Heart right ventricle (tissue), 16 donors: ENCODE measurements around the gene TWSG1. TPM values are rescaled to one million over a fixed set of nuclear protein-coding genes. Genes with fewer than 3 reads are reported as not detected.

Source experiments
- ATAC-seq, 8 donors: fragments of 200-7000 bp; cut with Tn5 transposase; one replicate each; pipeline ENCODE4 v1.9.1; 2020; ENCODE audit warnings: mild to moderate bottlenecking in 8 of 8, moderate library complexity in 8 of 8, moderate number of reproducible peaks in 1 of 8
- DNase-seq, 2 donors: peaks; one replicate each; pipeline ENCODE4 v3.0.0-alpha.2; 2020
- H3K27ac ChIP-seq, 10 donors: fragments of 200-600 bp; sonication (generic) in 2 of 10; one replicate each; pipeline versions ENCODE4 v1.5.0 to v1.8.0; 2020 to 2022; ENCODE audit warnings: mild to moderate bottlenecking in 3 of 10
- H3K27me3 ChIP-seq, 7 donors: fragments of 200-600 bp; one replicate each; pipeline ENCODE4 v1.8.0; 2021 to 2022; ENCODE audit warnings: mild to moderate bottlenecking in 2 of 7
- H3K36me3 ChIP-seq, 9 donors: fragments of 200-600 bp; sonication (generic) in 1 of 9; one replicate each; pipeline versions ENCODE4 v1.5.0 to v1.8.0; 2020 to 2022; ENCODE audit warnings: mild to moderate bottlenecking in 2 of 9
- H3K4me1 ChIP-seq, 9 donors: fragments of 200-600 bp; sonication (generic) in 1 of 9; one replicate each; pipeline versions ENCODE4 v1.5.0 to v1.8.0; 2020 to 2022; ENCODE audit warnings: mild to moderate bottlenecking in 4 of 9
- H3K4me3 ChIP-seq, 10 donors: fragments of 200-600 bp; sonication (generic) in 2 of 10; one replicate each; pipeline versions ENCODE4 v1.5.0 to v1.8.0; 2020 to 2022; ENCODE audit warnings: mild to moderate bottlenecking in 7 of 10, moderate library complexity in 2 of 10
- H3K9me3 ChIP-seq, 11 donors: fragments of 200-600 bp in 10 of 11; sonication (generic) in 2 of 11; one replicate each; pipeline versions ENCODE4 v1.5.0 to v1.8.0; 2013 to 2022; ENCODE audit warnings: mild to moderate bottlenecking in 2 of 11, control low read depth in 1 of 11, moderate library complexity in 1 of 11
- WGBS, 2 donors: extraction: QIAGEN DNeasy Blood & Tissue Kit; methylation state at CpG; one replicate each; pipeline ENCODE4 v1.1.7; 2013; ENCODE audit warnings: inconsistent platforms in 1 of 2; 5-methylcytosine and 5-hydroxymethylcytosine counted together
- intact Hi-C, 10 donors: fragments of 100-400 bp; cut with DNase I; formaldehyde crosslinking; loops; one replicate each; pipeline versions ENCODE4 v1.11.1 to v1.14.2; 2022
- polyA plus RNA-seq, 2 donors: library from polyadenylated mRNA; stranded (reverse); fragments of 200-250 nt; gene quantifications; one replicate each; pipeline ENCODE4 v1.2.3, GENCODE V29; 2013
- total RNA-seq, 10 donors: library from RNA; stranded (reverse); fragmentation: NEBNext Ultra II Directional in 3 of 10; extraction: Animal tissue kit (Norgen Biotek cat#: 25700) in 3 of 10; gene quantifications; one replicate each; pipeline versions ENCODE4 v1.2.1 to v1.2.4, GENCODE V29; 2021 to 2023
- TF ChIP-seq, protein P1 (sequence below), 9 donors: fragments of 200-600 bp; sonication (generic) in 2 of 9; IDR thresholded peaks; one replicate each; pipeline versions ENCODE4 v1.5.0 to v1.8.0; 2021 to 2022; ENCODE audit warnings: antibody characterized with exemption in 9 of 9, mild to moderate bottlenecking in 5 of 9, moderate library complexity in 1 of 9
- donor health status: Arrhythmogenic right ventricular cardiomyopathy.
- donor health status: ischemic (EF 13 %, LVEDD 7.1; RV severe dilation, severe dysfunction).
- donor health status: healthy with polysubstance abuse.
- donor health status: DM: no; HTN: yes; CAD: no.
- donor health status: DM: no; HTN: no; CAD: no.
- donor health status: ischemic (EF 25% LVEDD 6.9; RV normal size, moderate dysfunction).
- donor health status: ischemic (EF 25% LVEDD 5.7; RV mildly dilated, moderate dysfunction).
- donor health status: healthy.
- donor health status: DM: yes; HTN: yes; CAD: no.
- donor health status: Ischemic cardiomyopathy.
- donor health status: ischemic (EF 35%, LVEDD 5.7; RV mildly dilated, moderate dysfunction).
- donor health status: nonischemic (EF 11% LVEDD 7.7; RV severe dilation, severe dysfunction).
- donor health status: DM: yes; HTN: yes; CAD: no.
- donor health status: PGD.
- donor health status: ischemic (EF 29% LVEDD 5.4; RV normal size, mild dysfunction).
- donor health status: nonischemic (EF 23%, LVEDD 6.1; RV moderate dilation, normal function).

The TWSG1 gene
- total and polyA plus RNA-seq, 12 donors = 6.6 to 15.0 (median 11.2) TPM

DNA sequence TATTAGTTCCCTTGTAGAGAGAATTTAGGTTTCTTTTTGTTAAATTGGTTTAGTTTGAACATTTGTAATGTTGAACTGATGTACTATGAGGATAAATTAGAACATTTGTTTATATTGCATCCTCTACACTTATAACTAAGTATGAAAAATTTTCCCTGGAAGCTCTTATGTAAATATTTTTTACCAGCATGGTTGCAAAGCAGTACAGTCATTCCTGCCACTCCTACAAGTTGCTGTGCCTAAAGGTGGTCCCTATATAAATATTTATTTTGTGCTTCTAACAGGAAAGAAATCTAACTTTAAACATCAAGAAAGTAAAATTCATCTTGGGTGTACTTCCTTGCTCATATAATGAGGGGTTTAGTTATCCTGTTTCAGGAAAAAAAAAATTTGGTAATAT, 14.2 kb downstream of the TWSG1 start:
- Histone ChIP-seq H3K27ac (no peak overlapping the region), H3K4me1 (peaks cover 0 to 15% (median 6%) of the 10 kb centered on the region in 9 donors), H3K9me3 (peaks cover 0 to under 1% (median 0%) of the 10 kb centered on the region in 11 donors), H3K4me3 (no peak overlapping the region), H3K36me3 (peaks cover 0 to 22% (median 0%) of the 10 kb centered on the region in 9 donors), H3K27me3 (no peaks in the 10 kb centered on the region)
- no peak for ATAC-seq
- no peak for DNase-seq
- TF ChIP-seq, protein P1, sequence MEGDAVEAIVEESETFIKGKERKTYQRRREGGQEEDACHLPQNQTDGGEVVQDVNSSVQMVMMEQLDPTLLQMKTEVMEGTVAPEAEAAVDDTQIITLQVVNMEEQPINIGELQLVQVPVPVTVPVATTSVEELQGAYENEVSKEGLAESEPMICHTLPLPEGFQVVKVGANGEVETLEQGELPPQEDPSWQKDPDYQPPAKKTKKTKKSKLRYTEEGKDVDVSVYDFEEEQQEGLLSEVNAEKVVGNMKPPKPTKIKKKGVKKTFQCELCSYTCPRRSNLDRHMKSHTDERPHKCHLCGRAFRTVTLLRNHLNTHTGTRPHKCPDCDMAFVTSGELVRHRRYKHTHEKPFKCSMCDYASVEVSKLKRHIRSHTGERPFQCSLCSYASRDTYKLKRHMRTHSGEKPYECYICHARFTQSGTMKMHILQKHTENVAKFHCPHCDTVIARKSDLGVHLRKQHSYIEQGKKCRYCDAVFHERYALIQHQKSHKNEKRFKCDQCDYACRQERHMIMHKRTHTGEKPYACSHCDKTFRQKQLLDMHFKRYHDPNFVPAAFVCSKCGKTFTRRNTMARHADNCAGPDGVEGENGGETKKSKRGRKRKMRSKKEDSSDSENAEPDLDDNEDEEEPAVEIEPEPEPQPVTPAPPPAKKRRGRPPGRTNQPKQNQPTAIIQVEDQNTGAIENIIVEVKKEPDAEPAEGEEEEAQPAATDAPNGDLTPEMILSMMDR (IDR thresholded peaks at IDR 0.05) = no peak
- intact Hi-C loops = no loop called here

DNA sequence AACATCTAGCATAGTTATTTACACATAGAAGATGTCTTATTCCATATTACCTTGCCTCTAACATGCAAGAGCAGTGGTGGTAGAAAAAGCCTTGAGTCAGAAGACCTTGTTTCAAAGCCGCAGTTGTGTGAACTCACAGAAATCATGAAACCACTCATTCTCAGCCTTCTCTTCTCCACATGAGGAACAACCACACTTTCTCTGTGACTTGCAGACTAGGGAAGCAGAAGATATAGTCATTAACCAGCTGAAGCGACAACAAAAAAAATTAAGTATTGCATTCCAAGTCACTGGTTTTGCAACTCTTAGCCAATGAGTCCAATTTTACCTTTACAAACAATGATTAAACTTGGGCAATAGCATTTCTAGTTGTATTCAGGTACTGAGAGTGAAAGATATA, 19.0 kb downstream of the TWSG1 start:
- Histone ChIP-seq H3K27ac (peak overlapping the region in 3 of 10 donors; percentile 19 to 43 (median 40)), H3K4me3 (no peak overlapping the region), H3K27me3 (no peaks in the 10 kb centered on the region), H3K9me3 (no peaks in the 10 kb centered on the region), H3K4me1 (peaks cover 0 to 21% (median 6%) of the 10 kb centered on the region in 9 donors), H3K36me3 (no peaks in the 10 kb centered on the region)
- 97% methylated on average over 2 of the region's 2 CpGs for WGBS, 2 donors
- TF ChIP-seq, protein P1 (IDR thresholded peaks at IDR 0.05) = no peak
- intact Hi-C loops = no loop called here
- no peak for DNase-seq
- ATAC-seq = no peak

DNA sequence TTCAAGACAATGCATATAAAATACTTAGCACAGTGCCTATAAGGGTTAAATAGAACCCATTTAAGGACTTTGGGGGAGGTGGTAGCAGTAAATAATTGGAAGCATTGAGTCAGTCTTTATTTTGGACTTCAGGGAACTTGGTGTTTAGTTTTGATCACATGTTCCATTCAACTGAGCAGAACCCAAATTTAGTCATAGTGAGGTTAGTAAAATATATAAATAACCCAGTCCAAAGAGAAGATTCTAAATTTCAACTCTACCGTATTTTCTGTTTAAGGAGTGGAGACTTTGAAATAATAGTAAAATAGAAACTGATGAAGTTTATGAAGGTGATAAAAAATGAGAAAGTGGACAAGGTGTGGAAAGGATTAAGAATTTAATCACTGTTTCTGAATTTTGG, 19.7 kb downstream of the TWSG1 start:
- H3K36me3 ChIP-seq = no peaks in the 10 kb centered on the region
- ATAC-seq (peak in 6 of 8 donors; percentile 26 to 82 (median 74)), DNase-seq (no peak)
- peak overlapping the region in 3 of 10 donors; percentile 1 to 43 (median 40) for H3K27ac ChIP-seq
- TF ChIP-seq, protein P1 (IDR thresholded peaks at IDR 0.05) = no peak
- peaks cover 0 to 2% (median 0%) of the 10 kb centered on the region in 11 donors for H3K9me3 ChIP-seq
- H3K4me1 ChIP-seq = peaks cover 0 to 21% (median 0%) of the 10 kb centered on the region in 9 donors
- intact Hi-C loops = no loop called here
- H3K4me3 ChIP-seq = no peak overlapping the region
- no peaks in the 10 kb centered on the region for H3K27me3 ChIP-seq
- 49 to 71% methylated on average over 1 of the region's 1 CpG for WGBS, 2 donors

DNA sequence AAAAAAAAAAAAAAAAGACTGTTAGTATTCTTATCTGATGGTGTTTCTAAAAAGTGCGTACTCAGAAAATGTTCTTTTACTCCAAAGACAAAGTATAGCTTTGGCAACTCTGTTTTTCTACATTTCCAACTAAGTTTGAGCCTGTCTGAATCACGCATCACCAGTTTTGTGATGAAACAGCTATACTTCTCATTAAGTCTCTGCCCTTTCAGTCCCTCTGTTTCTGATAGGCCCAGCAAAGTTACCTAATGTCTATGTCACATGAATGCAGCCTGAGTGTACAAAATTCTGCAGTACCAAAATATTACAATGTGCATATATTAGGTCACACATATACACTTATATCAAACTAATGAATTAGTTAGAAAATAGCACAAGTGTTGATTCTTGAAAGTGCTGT, 22.4 kb downstream of the TWSG1 start:
- no peaks in the 10 kb centered on the region for H3K27me3 ChIP-seq
- no peak overlapping the region for H3K27ac ChIP-seq
- DNase-seq (no peak), ATAC-seq (no peak)
- 93 to 98% methylated on average over 2 of the region's 2 CpGs for WGBS, 2 donors
- H3K9me3 ChIP-seq = peaks cover 0 to 2% (median 0%) of the 10 kb centered on the region in 11 donors
- H3K4me1 ChIP-seq = peaks cover 0 to 21% (median 0%) of the 10 kb centered on the region in 9 donors
- peaks cover 0 to 12% (median 0%) of the 10 kb centered on the region in 9 donors for H3K36me3 ChIP-seq
- no peak overlapping the region for H3K4me3 ChIP-seq
- TF ChIP-seq, protein P1 (IDR thresholded peaks at IDR 0.05) = no peak
- intact Hi-C loops = no loop called here
